22Rv1 (cell line): ENCODE results near the gene GLCCI1.

Experiments used
- ZFX ChIP-seq: fragments of 450-650 bp; IDR thresholded peaks from 2 replicates; pipeline ENCODE4 v1.6.1; 2017; ENCODE audit warnings: antibody characterized with exemption, borderline replicate concordance
- TF ChIP-seq, protein P1 (sequence below): fragments of 450-650 bp; IDR thresholded peaks from 2 replicates; pipeline ENCODE4 v1.5.1; 2017; ENCODE audit warnings: mild to moderate bottlenecking

DNA sequence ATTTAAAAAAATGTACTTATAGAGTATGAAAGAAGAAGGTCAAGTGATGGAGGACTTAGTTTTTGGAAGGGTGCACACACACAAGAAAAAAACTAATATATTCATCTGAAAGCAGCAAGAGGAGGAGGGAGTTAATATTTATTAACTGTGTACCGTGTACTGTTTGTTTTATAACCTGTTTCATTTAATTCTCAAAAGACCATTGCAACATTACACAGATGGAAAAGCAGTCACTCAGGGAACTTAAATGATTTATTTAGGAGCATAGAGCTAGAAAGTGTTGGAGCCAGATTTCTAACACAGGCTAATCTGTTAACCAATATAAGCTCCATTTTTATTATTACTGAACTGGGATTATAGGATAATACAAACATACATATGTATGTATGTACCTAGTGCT, 36.7 kb downstream of the GLCCI1 start:
- TF ChIP-seq, protein P1, sequence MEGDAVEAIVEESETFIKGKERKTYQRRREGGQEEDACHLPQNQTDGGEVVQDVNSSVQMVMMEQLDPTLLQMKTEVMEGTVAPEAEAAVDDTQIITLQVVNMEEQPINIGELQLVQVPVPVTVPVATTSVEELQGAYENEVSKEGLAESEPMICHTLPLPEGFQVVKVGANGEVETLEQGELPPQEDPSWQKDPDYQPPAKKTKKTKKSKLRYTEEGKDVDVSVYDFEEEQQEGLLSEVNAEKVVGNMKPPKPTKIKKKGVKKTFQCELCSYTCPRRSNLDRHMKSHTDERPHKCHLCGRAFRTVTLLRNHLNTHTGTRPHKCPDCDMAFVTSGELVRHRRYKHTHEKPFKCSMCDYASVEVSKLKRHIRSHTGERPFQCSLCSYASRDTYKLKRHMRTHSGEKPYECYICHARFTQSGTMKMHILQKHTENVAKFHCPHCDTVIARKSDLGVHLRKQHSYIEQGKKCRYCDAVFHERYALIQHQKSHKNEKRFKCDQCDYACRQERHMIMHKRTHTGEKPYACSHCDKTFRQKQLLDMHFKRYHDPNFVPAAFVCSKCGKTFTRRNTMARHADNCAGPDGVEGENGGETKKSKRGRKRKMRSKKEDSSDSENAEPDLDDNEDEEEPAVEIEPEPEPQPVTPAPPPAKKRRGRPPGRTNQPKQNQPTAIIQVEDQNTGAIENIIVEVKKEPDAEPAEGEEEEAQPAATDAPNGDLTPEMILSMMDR = no peak
- no peak for TF ChIP-seq ZFX
